Activated T-cell treated with anti-CD3 and anti-CD28 coated beads, Interleukin-2, amount 50 U/mL, for 72 hours (primary cell): Measurements from ENCODE around the gene DNAJC5G. TPM values are rescaled to one million over a fixed set of nuclear protein-coding genes. Genes with fewer than 3 reads are reported as not detected.
"Not testable (repeated sequence)": the region's sequence is repeated elsewhere in the genome, so short reads cannot be mapped to it uniquely, and the experiment has no call there.

ENCODE experiments used
- ATAC-seq, 2 donors: fragments of 150-1000 bp; cut with Tn5 transposase; replicated peaks in 1 of 2; 2 replicates each; pipeline ENCODE4 v1.10.0; 2021; ENCODE audit warnings: moderate library complexity in 2 of 2, mild to moderate bottlenecking in 1 of 2
- DNase-seq, 2 donors: peaks; one replicate each; pipeline ENCODE4 v3.0.0; 2021 to 2022; ENCODE audit warnings: mixed read lengths in 1 of 2
- H3K27ac Mint-ChIP-seq: one replicate; pipeline ENCODE4 v1.8.0; 2022; ENCODE audit warnings: mild to moderate bottlenecking, moderate library complexity, mixed read lengths
- H3K27me3 Mint-ChIP-seq: one replicate; pipeline ENCODE4 v1.8.0; 2022; ENCODE audit warnings: low read depth, mixed read lengths
- H3K36me3 Mint-ChIP-seq, 2 donors: one replicate each; pipeline ENCODE4 v1.8.0; 2022; ENCODE audit warnings: mixed read lengths in 2 of 2, mild to moderate bottlenecking in 1 of 2; ENCODE audit not compliant: insufficient read depth in 2 of 2
- H3K4me1 Mint-ChIP-seq: one replicate; pipeline ENCODE4 v1.8.0; 2022; ENCODE audit warnings: low read depth, mixed read lengths
- H3K4me3 Mint-ChIP-seq, 2 donors: one replicate each; pipeline ENCODE4 v1.8.0; 2022; ENCODE audit warnings: mild to moderate bottlenecking in 2 of 2, mixed read lengths in 2 of 2, moderate library complexity in 2 of 2
- H3K9me3 Mint-ChIP-seq, 2 donors: one replicate each; pipeline ENCODE4 v1.8.0; 2022; ENCODE audit warnings: mixed read lengths in 2 of 2
- total RNA-seq, 2 donors: library from RNA; stranded (reverse); gene quantifications; one replicate each; pipeline ENCODE4 v1.2.3, GENCODE V29; 2022

The DNAJC5G gene
- total RNA-seq, 2 donors from 2014 or later, result 0.31 TPM; not detected in 1

DNA sequence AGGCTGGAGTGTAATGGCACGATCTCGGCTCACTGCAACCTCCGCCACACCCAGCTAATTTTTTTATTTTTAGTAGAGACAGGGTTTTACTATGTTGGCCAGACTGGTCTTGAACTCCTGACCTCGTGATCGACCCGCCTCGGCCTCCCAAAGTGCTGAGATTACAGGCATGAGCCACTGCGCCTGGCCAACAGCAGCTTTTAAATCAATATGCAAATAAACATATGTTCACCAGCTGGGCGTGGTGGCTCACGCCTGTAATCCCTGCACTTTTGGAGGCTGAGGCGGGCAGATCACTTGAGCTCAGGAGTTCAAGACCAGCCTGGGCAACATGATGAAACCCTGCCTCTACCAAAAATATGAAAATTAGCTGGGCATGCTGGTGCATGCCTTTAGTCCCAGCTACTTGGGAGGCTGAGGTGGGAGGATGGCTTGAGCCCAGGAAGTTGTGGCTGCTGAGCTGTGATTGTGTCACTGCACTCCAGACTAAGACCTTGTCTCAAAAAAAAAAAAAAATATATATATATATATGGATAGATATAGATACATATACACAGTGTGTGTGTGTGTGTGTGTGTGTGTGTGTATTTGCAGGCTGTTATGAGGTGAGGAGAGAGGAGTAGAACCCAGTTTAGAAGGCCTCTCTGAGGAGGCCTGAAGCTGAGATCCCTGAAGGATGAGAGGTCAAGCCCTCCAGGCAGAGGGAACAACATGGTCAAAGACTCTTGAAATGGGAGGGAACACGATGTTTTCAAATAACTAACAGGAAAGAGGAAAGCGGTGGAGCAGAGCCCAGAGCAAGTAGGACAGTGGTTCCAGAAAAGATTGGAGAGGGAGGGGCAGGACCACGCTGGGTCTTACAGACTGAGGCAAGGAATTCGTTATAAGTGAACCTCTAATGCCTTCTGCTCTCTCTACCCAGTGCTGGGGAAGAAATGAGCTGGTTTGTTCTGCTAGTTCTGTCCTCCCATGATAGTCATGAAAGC lies 2.4 kb upstream of the DNAJC5G start:
- H3K27me3 Mint-ChIP-seq, result peaks cover 34% of the 10 kb centered on the region
- not testable (repeated sequence) for DNase-seq, H3K36me3 Mint-ChIP-seq, H3K27ac Mint-ChIP-seq, ATAC-seq, H3K9me3 Mint-ChIP-seq, H3K4me1 Mint-ChIP-seq, H3K4me3 Mint-ChIP-seq

DNA sequence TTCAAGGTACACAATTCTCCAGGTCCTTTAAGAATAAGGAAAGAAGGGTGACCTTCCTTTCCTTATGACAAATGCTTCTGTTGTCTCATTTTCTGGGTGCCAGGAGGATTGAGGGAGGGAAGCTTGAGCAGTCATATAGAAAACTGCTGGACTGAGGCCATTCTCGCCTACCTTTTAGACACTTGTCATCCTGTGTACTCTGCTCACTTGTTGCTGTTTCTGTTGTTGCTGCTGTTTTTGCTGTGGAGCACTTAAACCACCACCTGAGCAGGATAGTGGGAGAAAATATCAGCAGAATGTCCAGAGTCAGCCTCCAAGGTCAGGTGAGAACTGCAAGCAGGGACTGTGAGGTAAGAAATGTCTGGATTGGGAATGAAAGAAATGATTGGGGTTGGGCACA lies 2.8 kb downstream of the DNAJC5G start:
- DNase-seq (no peak), ATAC-seq (no peak)
- Mint-ChIP-seq H3K9me3 (no peaks in the 10 kb centered on the region), H3K4me1 (peaks cover 12% of the 10 kb centered on the region), H3K4me3 (no peak overlapping the region), H3K36me3 (no peaks in the 10 kb centered on the region), H3K27me3 (peaks cover 49% of the 10 kb centered on the region), H3K27ac (no peak overlapping the region)

DNA sequence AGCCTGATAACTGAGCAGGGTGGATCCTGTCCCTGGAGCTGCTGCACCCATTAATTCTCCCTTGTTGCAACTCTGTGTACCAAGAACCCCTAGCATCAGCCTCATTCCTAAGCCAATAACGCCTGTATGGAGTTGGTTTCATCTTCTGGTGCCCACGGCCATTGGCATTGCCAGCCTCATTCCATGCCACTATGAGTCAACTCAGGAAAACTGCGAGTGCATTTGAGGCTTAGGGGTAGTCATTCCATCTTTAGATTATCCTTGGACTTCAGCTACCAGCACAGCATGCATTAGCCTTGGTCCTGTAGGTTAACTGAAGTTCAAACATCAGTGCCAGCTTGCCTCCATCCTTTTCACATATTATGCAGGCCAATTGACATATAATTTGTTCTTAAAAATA lies 5.6 kb downstream of the DNAJC5G start:
- H3K27ac Mint-ChIP-seq, result no peak overlapping the region
- no peaks in the 10 kb centered on the region for H3K36me3 Mint-ChIP-seq
- no peak for ATAC-seq
- DNase-seq, result no peak
- H3K9me3 Mint-ChIP-seq, result no peaks in the 10 kb centered on the region
- H3K27me3 Mint-ChIP-seq, result peaks cover 49% of the 10 kb centered on the region
- H3K4me1 Mint-ChIP-seq, result peaks cover 12% of the 10 kb centered on the region
- no peak overlapping the region for H3K4me3 Mint-ChIP-seq

- peaks cover 53% of the 10 kb centered on the region for H3K27me3 Mint-ChIP-seq
- H3K27ac Mint-ChIP-seq, result no peak overlapping the region
- H3K4me3 Mint-ChIP-seq, result no peak overlapping the region
- peaks cover 12% of the 10 kb centered on the region for H3K4me1 Mint-ChIP-seq
- ATAC-seq (no peak), DNase-seq (no peak)
- no peaks in the 10 kb centered on the region for H3K36me3 Mint-ChIP-seq
- no peaks in the 10 kb centered on the region for H3K9me3 Mint-ChIP-seq
Observed at GRCh38 chr2:27281442-27281841, 6.2 kb downstream of the DNAJC5G start.

DNA sequence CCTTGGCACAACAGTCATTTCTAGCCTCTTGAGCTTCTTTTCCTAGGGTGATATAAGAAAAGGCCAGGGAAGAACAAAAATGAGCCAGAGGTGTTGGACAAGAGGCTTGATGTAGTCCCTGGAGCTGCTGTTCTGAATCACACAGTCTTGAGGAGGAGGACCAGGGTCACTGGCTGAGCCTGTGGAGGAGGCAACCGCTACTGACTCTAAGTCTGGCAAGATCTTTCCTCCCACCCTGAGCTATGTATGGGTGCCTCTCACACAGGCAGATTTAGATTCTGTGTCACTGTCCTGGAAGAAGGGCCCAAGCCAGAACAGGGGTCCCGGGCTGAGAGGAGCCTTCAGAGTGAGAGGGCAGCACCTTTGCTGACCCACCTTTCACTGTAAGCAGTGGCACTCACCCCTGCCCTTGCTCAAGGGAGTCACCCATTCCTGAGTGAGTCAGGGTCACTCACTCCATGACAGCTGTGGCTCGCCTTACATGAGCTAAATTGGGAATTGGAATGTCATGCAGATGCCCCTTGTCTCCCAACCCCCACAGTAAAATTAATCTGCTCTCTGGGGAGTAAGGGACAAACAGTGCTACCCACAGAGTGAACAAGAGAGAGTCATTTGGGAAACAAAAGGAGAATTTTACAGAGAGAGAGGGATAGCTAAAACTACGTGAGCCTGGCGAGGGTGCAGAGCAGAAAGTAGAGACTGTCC lies 6.8 kb downstream of the DNAJC5G start, which contains the start of gene TRIM54:
TRIM54 (plus strand) TSS at position 575 of the 705 bp plus-strand sequence. CDS start 303 bp downstream, outside the sequence.
- peaks cover 57% of the 10 kb centered on the region for H3K27me3 Mint-ChIP-seq
- H3K4me3 Mint-ChIP-seq, result no peak within 1 kb of the TSS
- H3K4me1 Mint-ChIP-seq, result peaks cover 12% of the 10 kb centered on the region
- no peaks in the 10 kb centered on the region for H3K36me3 Mint-ChIP-seq
- no peak within 1 kb of the TSS for H3K27ac Mint-ChIP-seq
- no peaks in the 10 kb centered on the region for H3K9me3 Mint-ChIP-seq
- no peak for ATAC-seq
- DNase-seq, result no peak

DNA sequence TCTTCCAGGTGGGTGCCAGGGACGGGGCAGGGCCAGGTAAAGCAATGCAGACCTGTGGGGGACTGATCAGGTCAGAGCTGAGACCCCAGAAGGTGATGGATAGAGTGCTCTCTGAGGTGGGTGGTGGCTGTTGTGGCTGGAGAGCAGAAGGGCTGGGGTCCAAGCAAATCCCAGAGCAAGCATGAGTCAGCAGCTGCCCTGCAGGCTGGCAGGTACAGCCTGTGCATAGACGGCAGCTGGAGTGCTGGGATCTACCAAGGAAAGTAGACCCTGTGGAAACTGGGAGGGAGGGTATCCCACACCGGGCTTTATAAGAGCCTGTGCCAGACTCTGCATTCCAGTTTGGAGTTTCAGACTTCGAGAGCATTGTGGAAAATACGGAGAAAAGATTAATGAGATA lies 7.7 kb downstream of the DNAJC5G start:
- H3K4me1 Mint-ChIP-seq, result peaks cover 12% of the 10 kb centered on the region
- H3K36me3 Mint-ChIP-seq, result no peaks in the 10 kb centered on the region
- ATAC-seq (no peak), DNase-seq (no peak)
- H3K27me3 Mint-ChIP-seq, result peaks cover 50% of the 10 kb centered on the region
- no peaks in the 10 kb centered on the region for H3K9me3 Mint-ChIP-seq
- H3K4me3 Mint-ChIP-seq, result no peak overlapping the region
- no peak overlapping the region for H3K27ac Mint-ChIP-seq

DNA sequence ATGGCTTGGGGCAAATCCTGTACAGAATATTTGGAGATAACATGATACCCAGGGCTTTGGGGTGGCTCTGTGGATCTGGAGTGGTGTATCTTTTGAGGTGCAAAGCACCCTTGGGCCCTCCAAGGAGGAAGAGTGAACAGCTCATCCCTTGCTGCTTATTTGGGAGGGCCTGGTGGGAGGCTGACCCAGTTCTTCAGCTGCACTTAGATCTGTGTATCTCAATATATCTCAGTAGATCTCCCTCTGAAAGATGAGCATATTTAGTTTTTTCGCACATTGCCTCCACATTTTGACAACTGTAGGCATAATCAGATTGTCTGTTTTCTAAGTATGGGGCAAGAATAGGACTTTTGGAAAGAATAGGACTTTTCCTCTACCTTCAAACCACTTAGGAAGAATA lies 9.8 kb downstream of the DNAJC5G start:
- Mint-ChIP-seq H3K9me3 (no peaks in the 10 kb centered on the region), H3K27ac (no peak overlapping the region), H3K36me3 (no peaks in the 10 kb centered on the region), H3K4me1 (peaks cover 1% of the 10 kb centered on the region), H3K27me3 (peaks cover 50% of the 10 kb centered on the region), H3K4me3 (no peak overlapping the region)
- ATAC-seq (no peak), DNase-seq (no peak)

DNA sequence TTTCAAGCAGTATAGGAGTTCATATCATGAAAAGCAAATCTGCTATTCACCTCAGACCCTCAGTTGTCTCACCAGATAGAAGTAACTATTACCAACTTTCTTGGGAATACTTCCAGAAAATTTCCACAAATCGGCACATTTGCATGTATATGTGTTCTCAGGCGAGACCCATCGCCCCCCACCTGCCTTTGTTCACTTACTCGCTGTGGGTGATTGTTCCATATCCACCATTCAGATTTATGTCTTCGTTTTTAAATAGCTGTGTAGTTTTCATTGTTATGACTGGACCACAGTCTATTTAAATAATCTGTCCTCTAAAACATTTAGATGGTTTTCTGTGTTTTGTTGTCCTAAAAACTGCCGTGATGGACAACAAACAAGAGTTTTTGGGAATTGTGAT lies 10.2 kb downstream of the DNAJC5G start:
- no peak overlapping the region for H3K27ac Mint-ChIP-seq
- peaks cover 50% of the 10 kb centered on the region for H3K27me3 Mint-ChIP-seq
- H3K4me1 Mint-ChIP-seq, result no peaks in the 10 kb centered on the region

GRCh38 chr2:27288610-27289009 lies 13.4 kb downstream of the DNAJC5G start:
- peaks cover 43% of the 10 kb centered on the region for H3K27me3 Mint-ChIP-seq
- no peak overlapping the region for H3K4me3 Mint-ChIP-seq
- H3K27ac Mint-ChIP-seq, result no peak overlapping the region
- no peaks in the 10 kb centered on the region for H3K4me1 Mint-ChIP-seq
- DNase-seq (no peak), ATAC-seq (no peak)
- H3K36me3 Mint-ChIP-seq, result no peaks in the 10 kb centered on the region
- no peaks in the 10 kb centered on the region for H3K9me3 Mint-ChIP-seq

More for the DNA sequence above, 10.2 kb downstream of the DNAJC5G start:
- Mint-ChIP-seq H3K4me3 (no peak overlapping the region), H3K36me3 (no peaks in the 10 kb centered on the region), H3K9me3 (no peaks in the 10 kb centered on the region)
- ATAC-seq, result no peak
- DNase-seq, result no peak

GRCh38 chr2:27290549-27290948 lies 15.3 kb downstream of the DNAJC5G start:
- H3K4me1 Mint-ChIP-seq, result no peaks in the 10 kb centered on the region
- no peak overlapping the region for H3K27ac Mint-ChIP-seq
- H3K4me3 Mint-ChIP-seq, result no peak overlapping the region
- DNase-seq (no peak), ATAC-seq (no peak)
- no peaks in the 10 kb centered on the region for H3K9me3 Mint-ChIP-seq
- H3K27me3 Mint-ChIP-seq, result peaks cover 29% of the 10 kb centered on the region
- H3K36me3 Mint-ChIP-seq, result no peaks in the 10 kb centered on the region

DNA sequence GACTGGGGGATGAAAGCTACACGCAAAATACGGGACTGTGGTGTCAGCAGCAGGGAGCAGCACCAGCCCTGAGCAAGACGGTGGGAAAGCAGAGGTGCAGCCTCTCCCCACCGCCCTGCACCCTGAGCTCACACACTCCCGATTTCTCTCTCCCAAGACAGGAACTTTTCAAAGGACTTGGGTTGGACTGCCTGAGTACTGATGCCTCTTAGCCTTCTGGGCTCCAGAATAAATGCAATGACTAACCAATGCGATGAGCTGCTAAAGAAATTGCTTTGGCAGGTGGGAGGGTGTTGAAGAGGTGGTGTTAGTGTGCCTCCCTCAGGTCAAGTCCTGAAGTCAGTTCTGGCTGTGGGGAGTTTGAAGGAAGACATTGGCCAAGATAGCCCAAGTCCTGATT lies 16.6 kb downstream of the DNAJC5G start:
- H3K4me1 Mint-ChIP-seq, result no peaks in the 10 kb centered on the region
- ATAC-seq (no peak), DNase-seq (no peak)
- no peak overlapping the region for H3K27ac Mint-ChIP-seq
- peaks cover 21% of the 10 kb centered on the region for H3K27me3 Mint-ChIP-seq
- no peak overlapping the region for H3K4me3 Mint-ChIP-seq
- H3K9me3 Mint-ChIP-seq, result no peaks in the 10 kb centered on the region
- no peaks in the 10 kb centered on the region for H3K36me3 Mint-ChIP-seq

GRCh38 chr2:27294928-27295327 lies 19.7 kb downstream of the DNAJC5G start:
- Mint-ChIP-seq H3K27me3 (peaks cover 15% of the 10 kb centered on the region), H3K36me3 (no peaks in the 10 kb centered on the region), H3K4me3 (no peak overlapping the region), H3K4me1 (no peaks in the 10 kb centered on the region), H3K9me3 (no peaks in the 10 kb centered on the region), H3K27ac (no peak overlapping the region)
- DNase-seq (no peak), ATAC-seq (no peak)

DNA sequence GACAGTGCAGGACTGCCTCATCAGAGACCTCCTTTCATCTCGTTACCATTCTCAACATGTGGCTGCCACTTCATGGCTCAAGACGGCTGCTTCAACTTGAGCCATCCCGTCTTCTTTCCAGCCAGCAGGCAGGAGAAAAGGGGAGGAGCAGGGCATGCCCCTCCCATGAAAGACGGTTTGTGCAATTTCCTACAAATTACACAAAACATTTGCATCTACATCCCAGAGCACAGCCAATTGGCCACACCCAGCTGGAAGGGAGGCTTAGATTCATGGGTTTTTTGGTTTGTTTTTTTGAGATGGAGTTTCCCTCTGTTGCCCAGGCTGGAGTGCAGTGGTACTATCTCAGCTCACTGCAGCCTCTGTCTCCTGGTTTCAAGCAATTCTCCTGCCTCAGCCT lies 21.2 kb downstream of the DNAJC5G start:
- Mint-ChIP-seq H3K9me3 (no peaks in the 10 kb centered on the region), H3K4me1 (no peaks in the 10 kb centered on the region), H3K4me3 (no peak overlapping the region), H3K27ac (no peak overlapping the region), H3K27me3 (peaks cover 15% of the 10 kb centered on the region), H3K36me3 (no peaks in the 10 kb centered on the region)
- ATAC-seq (no peak), DNase-seq (no peak)
